ENCODE data around the gene UBA1. TPM values are rescaled to one million over a fixed set of nuclear protein-coding genes. Genes with fewer than 3 reads are reported as not detected.

Gene UBA1
- total RNA-seq, 1 donor from 2014 or later, result 79.8 TPM

DNA sequence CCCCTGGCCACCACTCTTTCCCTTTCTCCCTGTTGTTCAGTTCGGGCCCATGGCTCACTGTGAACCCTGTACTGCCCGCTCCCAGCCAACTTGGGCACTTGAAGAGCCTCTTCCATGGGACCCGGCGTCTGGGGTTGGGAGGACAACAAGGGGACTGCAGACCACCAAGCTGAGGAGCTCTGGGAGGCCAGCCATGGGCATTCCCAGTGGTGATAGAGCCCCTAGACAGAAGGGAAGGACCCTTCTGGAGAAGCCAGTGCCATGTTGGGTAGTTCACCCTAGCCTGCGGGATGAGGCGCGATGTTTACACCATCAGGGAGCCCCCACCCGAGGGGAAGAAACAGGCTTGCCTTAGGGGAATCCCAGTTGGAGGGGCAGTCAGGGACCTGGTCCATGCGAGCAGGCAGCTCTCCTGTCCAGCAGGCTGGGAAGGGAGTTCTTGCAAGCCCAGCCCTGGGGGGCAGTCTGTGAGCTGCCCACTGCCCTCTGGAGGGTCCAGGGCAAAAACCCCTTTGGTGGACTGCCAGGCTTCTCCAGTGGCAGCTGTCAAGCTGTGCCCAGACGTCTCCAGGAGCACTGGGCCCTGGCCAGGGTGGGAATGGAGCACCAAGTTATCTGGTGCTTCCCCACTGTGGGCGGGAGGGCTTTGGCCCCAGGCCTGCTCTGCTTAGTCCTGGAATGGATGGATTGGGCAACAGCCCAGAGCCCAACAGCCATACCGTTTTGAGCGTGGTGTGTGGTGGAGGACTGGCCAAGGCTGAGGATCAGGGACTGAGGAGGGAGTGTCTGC lies 23.7 kb upstream of the UBA1 start:
- no peak for DNase-seq (ENCODE audit: low read depth in 2 of 2)

DNA sequence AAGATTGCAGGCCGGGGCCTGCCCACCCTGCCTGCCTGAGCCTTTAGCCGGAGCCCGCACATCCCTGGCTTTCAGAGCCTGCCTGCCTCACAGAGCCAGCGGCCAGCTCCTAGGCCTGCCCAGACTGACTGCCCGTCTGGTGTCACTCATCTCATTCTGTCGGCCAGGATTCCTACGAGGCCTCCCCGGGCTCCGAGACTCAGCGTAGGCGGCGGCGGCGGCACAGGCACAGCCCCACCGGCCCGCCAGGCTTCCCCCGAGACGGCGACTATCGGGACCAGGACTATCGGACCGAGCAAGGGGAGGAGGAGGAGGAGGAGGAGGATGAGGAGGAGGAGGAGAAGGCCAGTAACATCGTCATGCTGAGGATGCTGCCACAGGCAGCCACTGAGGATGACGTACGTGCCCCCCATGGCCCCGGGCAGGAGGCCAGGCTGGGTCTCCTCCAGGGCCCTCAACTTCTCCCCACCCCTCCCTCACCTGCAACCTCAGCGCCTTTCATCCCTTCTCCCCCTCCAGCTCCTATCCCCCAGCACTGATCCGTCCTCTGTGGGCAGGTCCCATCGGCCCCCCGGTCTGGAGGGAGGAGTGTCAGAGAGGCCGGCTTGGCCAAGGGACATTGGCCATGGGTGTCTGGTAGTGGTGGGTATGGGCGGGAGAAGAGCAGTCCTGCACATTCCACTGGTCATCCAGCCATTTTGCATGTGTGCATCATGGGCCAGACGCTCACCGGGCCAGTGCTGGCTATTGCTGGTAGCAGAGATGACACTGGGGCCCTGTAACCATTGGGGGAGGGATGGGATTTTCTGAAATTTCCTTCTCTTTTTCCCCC lies 22.6 kb upstream of the UBA1 start:
- DNase-seq (ENCODE audit: low read depth in 2 of 2), result no peak

DNA sequence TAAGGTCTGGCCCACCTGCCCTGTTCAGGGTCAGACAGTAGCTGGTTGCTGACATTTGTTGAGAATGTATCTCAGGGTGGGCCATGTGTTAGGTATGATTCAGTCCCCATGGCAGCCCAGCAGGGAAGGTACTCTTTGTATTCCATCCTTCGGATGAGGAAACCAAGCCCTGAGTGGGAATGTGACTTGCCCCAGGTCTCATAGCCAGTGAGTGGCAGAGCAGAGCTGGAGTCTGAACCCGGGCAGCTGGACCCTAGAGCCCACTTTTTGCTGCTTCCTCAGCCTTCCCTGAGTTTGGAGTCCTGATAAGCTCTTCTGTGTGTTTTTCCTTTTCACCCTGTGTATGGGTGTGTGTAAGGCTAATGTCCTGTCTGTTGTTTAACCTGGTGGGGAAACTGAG lies 21.6 kb upstream of the UBA1 start:
- DNase-seq (ENCODE audit: low read depth in 2 of 2), result no peak

DNA sequence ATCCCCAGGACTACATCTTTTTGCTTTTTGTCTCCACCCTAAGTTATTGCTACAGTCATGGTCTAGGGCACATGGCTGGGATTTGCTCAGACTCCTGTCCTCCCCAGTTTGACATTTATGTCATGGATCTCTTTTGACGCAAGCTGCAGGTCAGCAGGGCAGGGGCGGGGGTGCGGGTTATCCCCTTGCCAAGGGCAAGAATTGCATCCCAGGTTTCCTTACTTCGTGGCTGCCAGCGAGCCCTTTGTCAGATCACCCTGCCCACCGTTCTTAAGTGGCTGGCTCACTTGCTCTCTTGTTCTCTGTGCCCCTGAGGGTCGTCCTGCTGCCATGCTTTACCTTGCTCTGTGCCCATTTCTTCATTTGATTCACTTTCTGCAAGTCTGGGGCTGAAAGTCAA lies 21.1 kb upstream of the UBA1 start:
- no peak for DNase-seq (ENCODE audit: low read depth in 2 of 2)

DNA sequence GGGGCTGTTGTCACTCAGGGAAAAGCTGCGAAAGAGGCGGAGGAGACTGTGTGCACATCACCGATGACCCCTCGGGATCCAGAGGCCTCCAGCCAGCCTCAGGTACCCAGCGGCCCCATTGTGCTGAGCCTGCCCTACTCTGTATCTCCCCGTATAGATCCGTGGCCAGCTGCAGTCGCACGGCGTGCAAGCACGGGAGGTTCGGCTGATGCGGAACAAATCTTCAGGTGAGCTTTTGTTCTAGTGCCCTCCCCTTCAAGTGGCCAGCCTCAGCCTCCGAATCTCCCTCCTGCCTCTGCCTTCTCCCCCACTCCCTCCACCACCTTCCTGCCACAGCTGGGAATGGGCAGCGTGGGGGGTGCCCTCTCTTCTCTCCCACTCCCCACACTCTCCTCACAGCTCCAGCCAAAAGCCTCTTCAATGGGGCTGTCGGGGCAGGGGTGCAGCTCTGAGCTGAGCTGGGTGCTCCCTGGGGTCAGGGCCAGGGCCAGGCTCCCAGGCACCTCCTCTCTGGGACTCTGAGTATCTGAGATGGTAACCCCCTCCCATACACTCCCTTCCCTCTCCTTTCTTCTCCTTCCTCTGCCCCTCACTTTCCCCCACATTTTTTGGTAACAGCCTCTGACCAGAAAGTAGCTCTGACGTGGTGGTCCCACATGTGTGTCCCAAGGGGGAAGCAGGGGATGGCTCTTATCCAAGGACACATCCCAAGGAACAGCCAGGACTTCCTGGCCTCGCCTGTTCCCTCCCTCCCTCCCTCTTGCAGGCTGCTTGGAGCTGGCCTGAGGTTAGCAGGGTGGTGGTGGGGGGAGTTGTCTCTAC lies 20.4 kb upstream of the UBA1 start:
- DNase-seq (ENCODE audit: low read depth in 2 of 2), result no peak

DNA sequence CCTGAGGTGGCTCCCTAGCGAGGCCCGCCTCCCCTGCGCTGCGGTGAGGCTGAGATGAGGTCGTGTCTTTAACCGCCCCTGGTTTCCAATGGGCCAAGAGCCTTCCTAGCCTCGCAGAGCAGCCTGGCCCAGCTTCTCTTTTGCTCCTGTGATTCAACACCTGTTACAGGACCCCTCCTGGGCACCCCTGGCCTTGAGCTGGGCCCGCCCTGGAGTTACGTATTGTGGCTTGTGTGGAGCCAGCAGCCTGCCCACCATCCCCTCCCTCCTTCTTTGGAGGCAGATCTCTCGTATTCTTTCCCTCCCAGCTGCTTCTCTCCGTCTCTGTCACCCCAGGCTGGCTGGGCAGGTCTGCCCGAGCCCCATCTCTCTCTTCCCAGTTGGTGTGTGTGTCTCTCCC lies 19.3 kb upstream of the UBA1 start:
- DNase-seq (ENCODE audit: low read depth in 2 of 2), result no peak

DNA sequence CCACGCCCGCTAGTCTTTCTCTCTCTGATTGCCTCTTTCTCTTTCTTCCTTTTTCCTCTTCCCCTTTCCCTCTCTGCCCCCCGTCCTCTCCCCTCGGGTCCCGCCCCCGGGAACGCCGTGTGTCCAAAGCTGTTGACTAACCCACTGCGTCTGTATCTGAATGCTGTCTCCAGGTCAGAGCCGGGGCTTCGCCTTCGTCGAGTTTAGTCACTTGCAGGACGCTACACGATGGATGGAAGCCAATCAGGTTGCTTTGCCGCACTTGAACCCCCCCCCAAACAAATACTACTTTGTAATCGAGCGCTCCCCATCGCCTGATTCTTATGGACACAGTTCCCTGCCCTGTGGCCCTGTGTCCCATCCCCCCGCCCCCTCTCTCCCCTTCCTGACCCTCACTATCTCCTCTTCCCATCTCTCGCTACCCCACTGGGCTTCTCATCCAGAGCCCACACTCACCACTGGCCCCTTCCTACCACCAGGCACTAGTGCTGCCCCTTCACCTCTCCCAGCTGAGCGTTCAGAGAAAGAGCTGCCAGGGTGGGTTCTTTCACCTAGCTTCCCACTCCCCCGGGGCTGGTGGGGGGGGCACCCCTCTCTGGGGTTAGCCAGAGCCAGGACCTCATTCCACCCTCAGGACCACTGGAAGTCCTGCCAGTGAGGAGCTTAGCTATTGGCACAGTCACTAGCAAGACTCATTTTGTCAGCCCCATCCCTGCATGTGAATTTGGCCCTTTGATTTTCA lies 18.6 kb upstream of the UBA1 start:
- no peak for DNase-seq (ENCODE audit: low read depth in 2 of 2)

DNA sequence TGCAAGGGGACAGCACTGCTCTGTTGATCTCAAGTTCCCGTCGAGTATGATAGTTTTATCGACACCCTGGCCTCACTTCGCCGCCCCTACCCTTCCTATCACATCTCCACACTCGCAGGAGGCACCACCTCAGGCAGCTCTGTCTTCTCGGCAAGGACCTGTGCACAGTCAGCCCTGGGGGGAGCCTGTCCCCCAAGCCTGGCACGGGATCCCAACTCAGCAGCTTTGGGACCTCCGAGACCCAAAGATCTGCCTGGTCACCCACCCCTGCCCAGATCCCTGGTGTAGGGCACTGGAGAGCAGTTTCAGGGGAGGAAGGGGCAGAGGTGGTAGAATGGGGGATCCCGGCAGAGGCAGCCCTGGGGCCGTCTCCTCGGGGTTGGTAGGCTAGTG lies 18.0 kb upstream of the UBA1 start:
- DNase-seq (ENCODE audit: low read depth in 2 of 2), result no peak

DNA sequence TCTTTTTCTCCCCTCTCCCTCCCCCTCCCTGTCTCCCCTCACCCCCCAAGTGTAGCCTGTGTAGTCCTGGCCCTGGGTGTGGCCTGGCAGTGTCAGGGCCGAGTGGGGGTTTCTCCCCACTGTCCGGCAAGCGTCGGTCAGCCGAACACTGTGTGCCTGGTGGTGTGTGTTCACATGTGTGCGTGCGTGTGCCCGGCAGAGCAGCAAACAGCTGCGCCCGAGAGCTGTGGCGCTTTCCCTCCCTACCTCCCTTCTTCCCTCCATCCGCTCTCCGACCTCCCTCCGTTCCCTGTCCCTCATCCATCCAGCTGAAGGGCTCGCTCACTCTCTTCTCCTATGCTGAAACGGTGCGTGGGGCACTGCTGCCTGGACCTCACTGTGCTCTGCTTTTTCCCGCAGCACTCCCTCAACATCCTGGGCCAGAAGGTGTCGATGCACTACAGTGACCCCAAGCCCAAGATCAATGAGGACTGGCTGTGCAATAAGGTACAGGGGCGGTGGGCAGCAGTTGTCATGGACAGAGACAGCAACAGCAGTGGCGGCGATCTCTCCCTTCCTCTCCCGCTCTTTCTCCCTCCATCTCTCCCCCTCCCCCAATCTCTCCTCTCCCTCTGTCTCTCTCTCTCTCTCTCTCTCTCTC lies 17.4 kb upstream of the UBA1 start:
- no peak for DNase-seq (ENCODE audit: low read depth in 2 of 2)

DNA sequence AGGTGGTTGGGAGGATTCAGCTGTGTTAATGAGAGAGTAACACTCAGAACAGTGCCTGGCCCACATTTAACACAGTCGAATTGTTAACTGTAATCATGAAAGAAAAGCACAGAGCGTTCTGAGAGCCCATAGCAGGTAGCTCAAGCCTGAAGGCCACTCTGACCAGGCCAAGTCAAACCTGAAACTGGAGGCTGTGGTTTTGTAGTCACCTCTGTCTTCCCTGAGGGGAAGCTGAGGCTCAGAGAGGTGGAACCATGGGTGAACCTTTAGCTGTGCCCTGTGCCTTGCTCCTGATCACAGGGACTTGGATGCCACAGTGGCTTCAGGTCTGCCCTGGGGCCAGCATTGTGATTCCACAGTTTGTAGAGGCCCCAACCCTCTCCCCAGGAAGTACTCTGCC lies 16.6 kb upstream of the UBA1 start:
- no peak for DNase-seq (ENCODE audit: low read depth in 2 of 2)

DNA sequence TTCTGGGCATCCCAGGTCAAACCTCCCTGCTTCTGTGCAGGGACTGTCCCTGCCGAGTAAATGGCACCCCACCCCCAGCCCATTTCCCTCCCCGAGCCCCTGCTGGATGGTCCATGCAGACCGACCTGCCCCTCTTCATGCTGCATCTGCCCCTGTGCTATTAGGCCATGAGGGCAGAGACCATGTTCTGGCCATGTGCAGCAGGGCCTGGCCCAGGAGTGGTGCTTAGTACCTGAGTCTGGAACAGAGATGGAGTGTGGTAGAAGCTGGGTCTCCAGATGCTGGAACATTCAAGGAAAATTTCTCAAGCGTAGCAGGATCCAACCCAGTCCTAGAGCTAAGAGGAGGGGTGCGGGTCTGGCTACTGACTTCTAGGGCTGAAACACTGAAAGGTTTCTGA lies 15.3 kb upstream of the UBA1 start:
- no peak for DNase-seq (ENCODE audit: low read depth in 2 of 2)

DNA sequence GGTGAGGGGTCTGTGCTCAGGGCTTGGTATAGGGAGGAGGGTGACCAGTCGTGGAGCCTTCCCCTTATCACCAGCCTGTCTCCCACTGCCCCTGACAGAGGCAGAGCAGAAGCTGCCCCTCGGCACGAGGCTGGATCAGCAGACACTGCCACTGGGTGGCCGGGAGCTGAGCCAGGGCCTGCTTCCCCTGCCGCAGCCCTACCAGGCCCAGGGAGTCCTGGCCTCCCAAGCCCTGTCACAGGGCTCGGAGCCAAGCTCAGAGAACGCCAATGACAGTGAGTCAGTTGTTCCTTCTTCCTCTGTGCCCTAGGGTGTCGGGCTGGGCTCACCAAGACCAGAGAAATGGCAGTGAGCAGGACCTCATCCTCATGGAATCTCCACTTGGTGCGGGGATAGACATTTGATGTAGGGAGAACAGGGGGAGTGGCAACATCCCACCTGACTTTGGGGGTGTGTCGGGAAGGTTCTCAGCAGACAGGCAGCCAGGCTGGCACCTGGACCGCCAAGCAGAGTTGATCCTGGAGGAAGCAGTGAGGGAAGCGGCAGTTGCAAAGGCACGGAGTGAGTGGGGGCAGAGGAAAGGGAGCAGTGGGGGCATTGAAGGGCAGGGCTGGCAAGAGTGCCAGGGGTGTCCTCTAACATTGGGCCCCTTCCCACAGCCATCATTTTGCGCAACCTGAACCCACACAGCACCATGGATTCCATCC lies 14.3 kb upstream of the UBA1 start:
- peak; percentile 15 to 39 for DNase-seq (ENCODE audit: low read depth in 2 of 2)

DNA sequence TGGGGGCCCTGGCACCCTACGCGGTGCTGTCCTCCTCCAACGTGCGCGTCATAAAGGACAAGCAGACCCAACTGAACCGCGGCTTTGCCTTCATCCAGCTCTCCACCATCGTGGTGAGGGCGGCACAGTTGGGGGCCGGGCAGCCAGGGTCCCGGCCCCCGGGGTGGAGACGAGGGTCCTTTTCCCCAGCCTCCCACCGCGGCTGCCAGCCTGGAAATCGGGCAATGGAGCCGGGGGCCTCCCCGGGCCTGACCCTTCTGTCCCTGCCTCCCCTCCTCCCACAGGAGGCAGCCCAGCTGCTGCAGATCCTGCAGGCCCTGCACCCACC lies 13.7 kb upstream of the UBA1 start:
- DNase-seq (ENCODE audit: low read depth in 2 of 2), result no peak

DNA sequence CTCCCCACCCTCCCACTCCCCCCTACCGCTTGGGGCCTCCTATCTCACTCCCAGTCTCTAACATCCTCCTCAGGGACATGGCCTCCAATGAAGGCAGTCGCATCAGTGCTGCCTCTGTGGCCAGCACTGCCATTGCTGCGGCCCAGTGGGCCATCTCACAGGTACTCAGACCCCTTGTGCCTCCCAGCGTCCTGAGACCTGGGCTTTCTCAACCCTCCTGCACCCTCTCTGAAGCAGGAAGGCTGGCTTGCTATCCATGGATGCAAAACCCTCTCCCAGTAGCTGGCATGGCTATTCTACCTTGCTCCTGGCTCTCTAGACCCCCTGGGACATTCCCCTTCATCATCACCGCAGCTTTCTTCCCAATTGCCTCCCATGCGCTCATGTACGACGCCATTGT lies 13.3 kb upstream of the UBA1 start:
- DNase-seq (ENCODE audit: low read depth in 2 of 2), result no peak

DNA sequence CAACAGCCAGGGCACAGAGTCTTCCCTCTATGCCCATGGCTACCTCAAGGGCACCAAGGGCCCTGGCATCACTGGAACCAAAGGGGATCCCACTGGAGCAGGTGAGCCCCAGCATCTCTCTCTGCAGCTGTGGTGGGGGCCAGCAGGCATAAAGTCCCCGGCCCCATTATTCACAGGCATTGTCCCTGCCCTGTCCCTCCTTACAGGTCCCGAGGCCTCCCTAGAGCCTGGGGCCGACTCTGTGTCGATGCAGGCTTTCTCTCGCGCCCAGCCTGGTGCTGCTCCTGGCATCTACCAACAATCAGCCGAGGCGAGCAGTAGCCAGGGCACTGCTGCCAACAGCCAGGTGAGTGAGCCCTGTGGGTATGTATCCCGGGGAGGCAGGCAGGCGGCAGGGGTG lies 12.3 kb upstream of the UBA1 start:
- DNase-seq (ENCODE audit: low read depth in 2 of 2), result no peak

DNA sequence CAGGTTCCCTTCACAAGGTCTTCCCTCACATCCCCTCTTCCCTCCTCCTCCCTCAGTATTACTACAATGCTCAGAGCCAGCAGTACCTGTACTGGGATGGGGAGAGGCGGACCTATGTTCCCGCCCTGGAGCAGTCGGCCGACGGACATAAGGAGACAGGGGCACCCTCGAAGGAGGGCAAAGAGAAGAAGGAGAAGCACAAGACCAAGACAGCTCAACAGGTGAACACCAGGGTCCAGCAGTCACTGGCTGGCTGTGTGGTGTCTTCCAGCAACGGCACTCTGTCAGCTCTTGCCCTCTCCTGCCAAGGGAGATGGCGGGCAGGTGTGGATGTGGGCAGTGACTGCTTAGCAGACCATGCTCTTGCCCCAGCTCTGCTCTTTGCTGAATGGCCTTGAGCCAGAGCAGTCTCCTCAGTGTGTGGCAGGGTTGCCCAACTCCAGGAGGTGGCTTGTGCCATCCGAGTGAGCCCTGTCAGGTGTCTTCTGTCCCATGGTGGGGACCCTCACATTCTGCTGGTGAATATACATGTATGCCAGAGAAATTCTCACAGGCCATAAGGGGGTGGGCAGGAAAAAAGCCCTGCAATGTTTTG lies 11.4 kb upstream of the UBA1 start:
- DNase-seq (ENCODE audit: low read depth in 2 of 2), result no peak

DNA sequence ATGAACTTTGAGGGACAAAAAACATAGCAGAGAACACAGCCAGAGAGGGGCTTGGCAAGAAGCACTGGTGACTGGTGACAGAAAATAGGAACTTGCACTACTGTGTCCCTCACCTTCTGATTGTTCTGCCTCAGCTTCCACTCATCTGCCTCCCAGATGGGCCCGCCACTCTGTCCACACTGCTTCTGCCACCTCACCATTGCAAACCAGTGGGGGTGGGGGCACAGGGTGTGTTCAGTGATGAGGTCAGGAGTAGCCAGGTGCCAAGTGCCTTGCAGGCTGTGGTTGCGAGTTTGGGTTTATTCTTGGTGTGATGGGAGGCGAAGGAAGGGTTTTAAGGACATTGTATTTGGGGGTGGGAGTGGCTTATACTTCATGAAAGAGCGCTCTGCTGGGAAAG lies 9.1 kb upstream of the UBA1 start:
- DNase-seq (ENCODE audit: low read depth in 2 of 2), result no peak

DNA sequence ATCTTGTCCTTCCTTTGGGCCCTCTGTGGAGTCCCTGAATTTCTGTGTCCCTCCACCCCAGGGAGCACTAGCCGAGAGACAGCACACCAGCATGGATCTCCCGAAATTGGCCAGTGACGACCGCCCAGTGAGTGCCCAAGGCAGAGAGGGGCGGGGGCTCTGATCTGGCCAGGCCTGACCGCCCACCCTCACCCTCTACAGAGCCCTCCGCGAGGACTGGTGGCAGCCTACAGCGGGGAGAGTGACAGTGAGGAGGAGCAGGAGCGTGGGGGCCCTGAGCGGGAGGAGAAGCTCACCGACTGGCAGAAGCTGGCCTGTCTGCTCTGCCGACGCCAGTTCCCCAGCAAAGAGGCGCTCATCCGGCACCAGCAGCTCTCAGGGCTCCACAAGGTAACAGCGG lies 8.4 kb upstream of the UBA1 start:
- DNase-seq (ENCODE audit: low read depth in 2 of 2), result no peak

DNA sequence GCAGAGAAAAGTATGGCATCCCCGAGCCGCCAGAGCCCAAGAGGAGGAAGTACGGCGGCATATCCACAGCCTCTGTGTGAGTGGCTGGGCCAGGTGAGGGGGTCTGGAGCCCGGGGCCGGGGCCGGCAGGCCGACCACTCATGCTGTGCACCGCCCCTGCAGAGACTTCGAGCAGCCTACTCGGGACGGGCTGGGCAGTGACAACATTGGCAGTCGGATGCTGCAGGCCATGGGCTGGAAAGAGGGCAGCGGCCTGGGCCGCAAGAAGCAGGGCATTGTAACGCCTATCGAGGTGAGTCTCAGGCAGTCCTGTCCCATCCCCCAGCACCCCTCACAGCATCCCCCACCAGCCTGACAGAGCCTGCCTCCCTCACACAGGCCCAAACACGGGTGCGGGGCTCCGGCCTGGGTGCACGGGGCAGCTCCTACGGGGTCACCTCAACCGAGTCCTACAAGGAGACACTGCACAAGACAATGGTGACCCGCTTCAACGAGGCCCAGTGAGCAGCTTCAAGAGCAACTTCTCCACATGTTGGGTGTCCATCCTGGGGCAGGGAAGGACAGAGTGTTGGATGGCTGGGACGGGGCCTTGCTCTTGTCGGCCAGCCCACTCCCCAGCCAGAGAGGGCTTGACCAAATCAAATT lies 7.4 kb upstream of the UBA1 start:
- DNase-seq (ENCODE audit: low read depth in 2 of 2), result no peak
